Coronary artery (tissue), 2 donors: Measurements from ENCODE around the gene MORN5.

ENCODE experiments used
- DNase-seq: peaks from one replicate; pipeline ENCODE4 v3.0.0-alpha.2; 2017; ENCODE audit warnings: low spot score
- H3K27ac ChIP-seq, 2 donors: fragments of 200-600 bp; sonication (generic); one replicate each; pipeline ENCODE4 v1.5.1; 2016 to 2019
- H3K4me3 ChIP-seq: fragments of 200-600 bp; sonication (generic); 2 replicates; pipeline ENCODE4 v1.5.1; 2016; ENCODE audit warnings: mild to moderate bottlenecking, moderate library complexity
- TF ChIP-seq, protein P1 (sequence below): fragments of 200-600 bp; sonication (generic); IDR thresholded peaks from one replicate; pipeline ENCODE4 v1.5.1; 2019; ENCODE audit warnings: antibody characterized with exemption

The MORN5 gene

DNA sequence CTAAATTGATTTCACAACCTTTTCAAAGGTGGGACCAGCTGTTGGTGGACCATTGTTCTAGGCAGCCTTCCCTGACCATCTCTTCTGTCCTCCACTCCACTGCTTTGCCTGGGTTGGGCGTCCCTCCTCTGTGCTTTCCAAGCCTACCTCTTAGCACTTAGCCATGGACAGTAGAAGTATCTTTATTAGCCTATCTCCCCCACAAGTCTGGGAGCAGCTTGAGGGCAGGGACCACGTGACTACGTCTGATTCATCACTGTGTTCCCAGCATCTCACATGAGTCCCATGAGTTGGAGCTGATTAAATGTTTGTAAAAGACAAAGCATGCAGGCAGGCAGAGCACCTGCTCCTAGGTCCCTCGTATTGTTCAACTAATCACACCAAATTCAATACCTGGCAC lies 20.9 kb downstream of the MORN5 start:
- no peak overlapping the region for H3K4me3 ChIP-seq
- DNase-seq: no peak
- TF ChIP-seq, protein P1, sequence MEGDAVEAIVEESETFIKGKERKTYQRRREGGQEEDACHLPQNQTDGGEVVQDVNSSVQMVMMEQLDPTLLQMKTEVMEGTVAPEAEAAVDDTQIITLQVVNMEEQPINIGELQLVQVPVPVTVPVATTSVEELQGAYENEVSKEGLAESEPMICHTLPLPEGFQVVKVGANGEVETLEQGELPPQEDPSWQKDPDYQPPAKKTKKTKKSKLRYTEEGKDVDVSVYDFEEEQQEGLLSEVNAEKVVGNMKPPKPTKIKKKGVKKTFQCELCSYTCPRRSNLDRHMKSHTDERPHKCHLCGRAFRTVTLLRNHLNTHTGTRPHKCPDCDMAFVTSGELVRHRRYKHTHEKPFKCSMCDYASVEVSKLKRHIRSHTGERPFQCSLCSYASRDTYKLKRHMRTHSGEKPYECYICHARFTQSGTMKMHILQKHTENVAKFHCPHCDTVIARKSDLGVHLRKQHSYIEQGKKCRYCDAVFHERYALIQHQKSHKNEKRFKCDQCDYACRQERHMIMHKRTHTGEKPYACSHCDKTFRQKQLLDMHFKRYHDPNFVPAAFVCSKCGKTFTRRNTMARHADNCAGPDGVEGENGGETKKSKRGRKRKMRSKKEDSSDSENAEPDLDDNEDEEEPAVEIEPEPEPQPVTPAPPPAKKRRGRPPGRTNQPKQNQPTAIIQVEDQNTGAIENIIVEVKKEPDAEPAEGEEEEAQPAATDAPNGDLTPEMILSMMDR: no peak
- no peak overlapping the region for H3K27ac ChIP-seq

DNA sequence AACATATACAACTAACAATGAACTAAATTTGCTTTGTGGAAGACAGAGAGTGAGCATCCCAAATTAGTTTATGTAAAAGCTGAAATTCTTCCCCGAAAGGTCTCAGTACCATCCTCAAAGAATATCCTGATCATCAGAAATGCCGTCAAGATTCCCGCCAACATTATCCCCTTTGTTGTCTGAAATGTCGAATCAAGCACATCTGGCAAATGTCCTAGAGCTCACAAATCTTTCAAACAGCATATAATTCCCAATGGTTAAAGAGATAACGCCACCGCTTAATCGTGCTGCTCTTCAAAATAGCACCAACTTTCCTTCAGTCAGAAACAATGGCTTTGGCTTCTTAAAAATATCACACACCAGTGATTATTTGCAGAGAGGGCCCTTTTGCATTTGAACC lies 23.8 kb downstream of the MORN5 start:
- TF ChIP-seq, protein P1: no peak
- Histone ChIP-seq H3K27ac (no peak overlapping the region), H3K4me3 (no peak overlapping the region)
- DNase-seq: no peak

DNA sequence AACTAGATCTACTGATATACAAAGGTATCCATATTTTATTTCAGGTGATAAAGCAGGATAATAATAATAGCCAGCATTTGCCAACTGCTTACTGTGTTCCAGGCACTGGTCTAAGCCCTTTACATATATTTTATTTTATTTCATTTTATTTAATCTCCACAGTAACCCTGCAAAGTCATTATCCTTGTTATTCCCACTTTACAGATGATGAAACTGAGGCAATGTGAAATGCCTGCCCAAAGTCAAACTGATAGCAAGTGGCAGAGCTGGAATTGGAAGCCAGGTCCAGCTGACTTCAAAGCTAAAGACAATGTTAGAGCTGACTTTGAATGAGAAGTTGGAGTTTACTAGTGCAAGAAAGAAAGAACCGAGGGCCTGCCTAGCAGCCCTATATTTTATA lies 24.8 kb downstream of the MORN5 start:
- TF ChIP-seq, protein P1: no peak
- H3K27ac ChIP-seq: no peak overlapping the region

DNA sequence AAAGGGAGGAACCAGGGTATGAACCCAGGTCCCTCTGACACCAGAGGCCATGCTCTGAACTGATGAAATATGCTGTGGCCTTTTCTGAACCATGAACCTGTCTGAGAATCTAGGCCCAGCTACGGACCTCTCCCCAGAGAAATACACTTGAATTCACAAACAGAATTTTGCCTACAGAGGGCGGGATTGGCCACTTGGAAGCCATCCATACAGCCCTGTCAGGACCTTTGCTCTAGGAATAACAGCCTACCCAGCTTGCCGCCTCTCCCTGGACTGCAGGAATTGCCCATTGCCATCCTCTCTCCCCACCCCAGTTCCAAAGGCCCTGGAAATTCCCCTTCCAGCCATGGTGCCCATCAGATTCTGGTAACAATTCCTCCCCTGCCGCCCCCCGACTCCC lies 26.6 kb downstream of the MORN5 start:
- no peak for DNase-seq
- TF ChIP-seq, protein P1: no peak
- no peak overlapping the region for H3K27ac ChIP-seq
- H3K4me3 ChIP-seq: no peak overlapping the region

More for the DNA sequence above, 24.8 kb downstream of the MORN5 start:
- no peak overlapping the region for H3K4me3 ChIP-seq
- DNase-seq: no peak

DNA sequence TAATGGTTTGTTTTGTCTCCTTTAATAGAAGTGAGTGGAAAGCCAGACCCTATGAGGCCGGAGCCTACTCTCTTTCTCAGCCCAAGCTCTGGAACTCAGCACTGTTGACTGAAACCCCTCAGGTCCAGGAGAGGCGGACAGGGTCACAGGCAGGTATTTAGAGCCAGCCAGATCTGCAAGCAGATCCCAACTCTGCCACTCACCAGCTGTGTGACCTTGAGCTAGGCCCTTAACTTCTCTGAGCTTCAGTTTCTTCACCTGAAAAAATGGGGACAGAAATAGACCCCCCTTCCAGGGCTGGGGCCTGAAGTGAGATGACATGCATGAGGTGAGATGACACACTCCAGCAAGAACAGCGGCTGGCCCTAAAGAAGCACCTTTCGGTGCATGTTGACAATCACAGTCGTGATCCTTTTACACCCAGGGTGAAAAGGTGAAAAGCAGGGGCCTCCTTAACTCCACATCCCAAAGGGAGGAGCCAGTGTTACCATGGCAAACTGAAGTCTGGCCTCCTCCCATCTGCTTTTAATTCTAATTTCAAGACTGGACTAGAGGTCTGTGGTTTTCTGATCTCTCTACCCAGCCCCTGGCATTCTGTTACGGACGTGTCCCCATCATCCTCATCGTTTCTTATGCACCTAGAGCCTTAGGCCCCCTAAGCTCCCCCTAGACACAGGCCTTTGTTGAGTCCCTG lies 27.2 kb downstream of the MORN5 start:
- Histone ChIP-seq H3K4me3 (no peak overlapping the region), H3K27ac (no peak overlapping the region)
- TF ChIP-seq, protein P1: no peak
- DNase-seq: no peak

DNA sequence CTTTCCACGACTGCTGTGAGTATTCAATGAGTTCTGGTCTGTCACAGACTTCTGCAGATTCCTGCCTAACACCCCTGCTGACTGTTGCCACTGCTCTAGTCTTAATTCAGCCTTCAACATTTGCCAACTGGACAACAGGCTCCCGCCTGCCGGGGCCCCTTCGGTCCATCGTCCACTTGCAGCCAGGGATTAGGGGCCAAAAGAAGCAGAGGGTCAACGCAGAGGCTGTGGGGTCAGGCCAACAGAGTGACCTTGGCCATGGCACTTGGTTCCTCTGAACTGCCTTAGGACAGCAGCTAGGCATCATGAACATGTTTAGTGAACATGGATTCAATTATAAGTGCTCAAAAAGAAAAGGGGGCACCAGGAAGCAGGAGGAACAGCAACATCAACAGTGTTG lies 28.7 kb downstream of the MORN5 start:
- no peak overlapping the region for H3K27ac ChIP-seq
- TF ChIP-seq, protein P1: no peak
- no peak overlapping the region for H3K4me3 ChIP-seq
- DNase-seq: no peak

DNA sequence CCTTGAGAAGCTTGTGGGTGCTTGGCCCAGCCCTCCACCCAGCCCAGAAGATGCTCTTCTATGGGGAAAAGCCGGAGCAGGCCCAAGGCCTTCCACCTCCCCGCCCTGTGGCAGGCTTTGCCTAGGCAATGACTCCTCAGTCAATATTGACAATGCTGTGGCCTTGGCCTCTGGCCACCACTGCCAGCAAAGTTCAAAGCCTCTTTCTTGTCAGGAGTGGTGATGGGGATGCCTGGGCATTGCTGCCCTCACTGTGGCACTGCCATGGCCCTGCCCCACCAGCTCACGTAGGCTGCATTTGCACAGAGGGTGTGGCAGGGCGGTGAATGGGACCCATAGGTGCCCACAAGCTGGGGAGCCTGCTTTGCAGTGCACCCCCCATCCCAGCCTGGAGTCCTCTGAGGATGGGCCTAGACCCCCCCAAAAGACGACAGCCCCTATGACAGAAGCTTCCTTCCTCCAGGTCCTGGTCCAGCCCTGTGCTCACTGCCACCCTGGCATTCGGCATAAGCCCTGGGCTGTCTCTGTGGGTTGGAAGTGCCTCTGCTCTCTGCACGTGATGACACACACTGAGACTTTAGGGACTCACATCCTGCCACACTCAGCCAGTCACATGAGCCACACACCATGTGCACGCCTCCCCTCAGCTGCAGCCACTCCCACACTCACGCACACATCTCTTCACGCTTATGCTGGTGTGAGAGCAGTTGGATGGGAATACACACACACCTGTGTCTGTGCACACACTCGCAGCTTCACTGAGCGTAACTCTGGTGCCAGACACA lies 31.1 kb downstream of the MORN5 start:
- DNase-seq: no peak
- TF ChIP-seq, protein P1: no peak
- Histone ChIP-seq H3K4me3 (no peak overlapping the region), H3K27ac (no peak overlapping the region)
